HG03571 (cell line): ENCODE measurements around the gene MAP1LC3C.

Experiments
- ATAC-seq: cut with Tn5 transposase; IDR thresholded peaks from one replicate; pipeline ENCODE4 v1.9.1; 2021; ENCODE audit not compliant: unreplicated experiment

Gene MAP1LC3C

DNA sequence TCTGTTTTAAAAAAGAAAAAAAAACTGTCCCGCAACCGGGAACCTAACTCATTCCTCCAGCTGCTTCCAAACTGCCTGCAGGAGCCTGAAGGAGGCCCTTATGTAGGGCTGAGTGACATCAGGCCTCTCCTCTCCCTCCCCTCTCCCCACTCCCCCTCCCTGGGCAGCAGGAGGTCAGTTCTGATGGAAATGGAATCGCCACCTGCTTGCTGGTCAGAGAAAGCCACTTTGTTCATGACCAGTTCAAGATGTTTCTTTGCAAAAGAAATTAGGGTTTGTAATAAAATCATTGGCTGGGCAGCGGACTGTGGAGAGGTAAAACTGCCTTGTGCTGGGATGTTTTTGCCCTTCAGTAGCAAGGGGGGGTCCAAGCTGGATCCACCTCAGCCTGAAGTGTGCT, at the start of gene MAP1LC3C:
MAP1LC3C (minus strand) TSS at position 73 of the 400 bp plus-strand sequence. CDS start 90 bp downstream, outside the sequence.
- ATAC-seq: no peak

DNA sequence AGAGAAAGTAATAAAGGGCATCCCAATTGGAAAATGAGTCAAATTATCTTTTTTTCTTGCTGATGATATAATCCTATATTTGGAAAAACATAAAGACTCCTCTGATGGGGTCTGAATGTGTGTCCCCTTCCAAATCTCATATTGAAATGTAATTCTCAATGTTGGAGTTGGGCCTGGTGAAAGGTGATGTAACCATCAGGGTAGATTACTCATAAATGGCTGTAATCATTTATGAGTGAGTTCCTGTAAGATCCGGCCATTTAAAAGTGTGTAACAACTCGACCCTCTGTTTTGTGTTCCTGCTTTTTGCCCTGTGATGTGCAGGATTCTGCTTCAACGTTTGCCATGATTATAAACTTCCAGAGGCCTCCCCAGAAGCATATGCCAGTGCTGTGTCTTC, 44.3 kb upstream of the MAP1LC3C start:
- no peak for ATAC-seq

DNA sequence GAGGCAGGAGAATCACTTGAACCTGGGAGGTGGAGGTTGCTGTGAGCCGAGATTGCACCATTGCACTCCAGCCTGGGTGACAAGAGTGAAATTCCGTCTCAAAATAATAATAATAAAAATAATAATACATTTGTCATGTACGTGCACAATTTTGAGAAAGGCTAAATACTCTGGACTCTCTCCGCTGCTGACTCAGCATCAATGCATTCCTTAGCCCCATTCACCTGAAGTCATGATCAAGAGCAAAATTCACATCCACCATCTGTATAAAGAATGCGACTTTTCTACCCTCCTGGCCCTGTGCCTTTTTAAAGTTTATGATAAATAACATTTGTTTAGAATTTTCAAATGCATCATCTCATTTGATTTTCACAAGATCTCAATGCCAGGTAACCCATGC, 35.5 kb upstream of the MAP1LC3C start:
- ATAC-seq: no peak

DNA sequence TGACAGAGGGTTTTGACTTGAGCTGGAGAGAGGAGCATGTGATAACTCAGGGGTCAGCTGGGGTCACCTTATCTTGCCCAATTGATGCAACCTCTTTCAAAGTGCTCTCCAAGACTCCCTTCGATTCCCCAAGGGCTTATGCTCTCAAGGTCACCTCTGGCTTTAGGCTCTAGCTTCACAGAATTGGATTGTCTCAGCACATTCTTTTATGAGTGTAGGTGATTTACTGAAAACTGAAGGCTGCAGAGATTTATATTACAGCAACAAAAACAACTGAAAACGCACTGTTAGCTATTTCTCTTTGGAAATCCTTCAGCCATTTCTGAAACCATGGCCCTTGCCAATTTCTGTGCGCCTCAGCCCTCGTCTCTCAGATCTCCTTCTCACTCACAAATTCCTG, 34.5 kb upstream of the MAP1LC3C start:
- ATAC-seq: no peak

DNA sequence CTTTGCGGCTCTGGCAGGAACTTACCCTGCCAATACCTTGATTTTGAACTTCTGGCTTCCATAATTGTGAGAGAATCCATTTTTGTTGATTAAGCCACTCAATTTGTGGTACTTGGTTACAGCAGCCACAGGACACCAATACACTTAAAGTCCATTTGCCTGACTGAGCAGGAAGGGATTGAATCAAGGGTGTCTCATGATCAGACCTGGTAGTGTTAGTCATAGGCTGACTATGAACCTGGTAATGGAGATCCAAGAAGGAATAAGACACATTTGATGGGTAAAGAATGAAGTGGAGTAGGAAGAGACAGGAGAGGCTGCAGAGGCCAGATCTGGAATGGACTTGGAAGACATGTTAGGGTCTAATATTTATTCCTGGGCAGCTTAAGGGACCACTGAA, 31.2 kb upstream of the MAP1LC3C start:
- no peak for ATAC-seq

DNA sequence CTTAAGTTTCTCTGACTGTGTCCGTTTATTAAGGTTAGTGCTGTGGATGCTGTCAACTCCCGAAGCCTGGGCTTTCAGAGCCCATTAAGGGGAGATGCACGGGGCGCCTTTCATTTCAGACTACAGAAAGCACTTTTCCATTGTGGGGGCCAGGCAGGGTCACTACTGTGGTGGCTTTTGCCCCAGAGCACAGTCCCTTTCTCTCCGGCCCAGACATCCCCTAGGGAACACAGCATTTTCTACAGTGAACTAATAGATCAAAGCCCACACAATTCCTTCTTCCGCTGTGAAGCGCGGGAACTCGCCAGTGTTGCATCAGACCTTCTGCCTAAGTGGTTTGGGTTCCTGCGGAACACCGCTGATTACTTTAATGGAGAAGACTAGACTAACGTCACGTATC, 26.8 kb upstream of the MAP1LC3C start:
- no peak for ATAC-seq

DNA sequence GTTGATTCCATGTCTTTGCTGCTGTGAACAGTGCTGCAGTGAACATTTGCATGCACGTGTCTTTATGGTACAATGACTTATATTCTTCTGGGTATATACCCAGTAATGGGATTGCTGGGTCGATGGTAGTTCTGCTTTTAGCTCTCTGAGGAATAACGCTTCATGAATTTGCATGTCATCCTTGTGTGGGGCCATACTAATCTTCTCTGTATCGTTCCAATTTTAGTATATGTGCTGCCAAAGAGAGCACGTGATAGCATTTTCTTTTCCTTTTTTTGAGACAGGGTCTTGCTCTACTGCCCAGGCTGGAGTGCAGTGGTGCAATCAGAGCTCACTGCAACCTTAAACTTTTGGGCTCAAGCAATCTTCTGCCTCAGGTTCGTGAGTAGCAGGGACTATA, 24.9 kb upstream of the MAP1LC3C start:
- no peak for ATAC-seq

DNA sequence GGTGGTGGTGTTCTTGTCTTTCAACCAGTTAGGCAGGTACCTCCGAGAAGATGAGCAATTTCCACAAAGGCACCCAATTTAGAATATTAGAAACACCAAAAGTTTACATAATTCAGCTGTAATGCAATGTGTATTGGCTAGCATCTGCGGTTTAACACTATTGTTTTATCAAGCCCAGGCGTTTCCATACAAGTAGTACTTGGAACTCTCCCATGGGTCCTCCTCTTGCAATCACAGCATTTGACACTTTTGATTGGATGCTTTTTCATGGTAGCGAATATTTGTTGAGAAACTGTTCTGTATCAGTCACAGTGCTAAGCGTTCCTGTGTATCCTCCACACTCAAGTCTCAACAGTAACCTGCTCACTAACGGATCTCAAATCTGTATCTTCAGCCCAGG, 20.1 kb upstream of the MAP1LC3C start:
- ATAC-seq: no peak

DNA sequence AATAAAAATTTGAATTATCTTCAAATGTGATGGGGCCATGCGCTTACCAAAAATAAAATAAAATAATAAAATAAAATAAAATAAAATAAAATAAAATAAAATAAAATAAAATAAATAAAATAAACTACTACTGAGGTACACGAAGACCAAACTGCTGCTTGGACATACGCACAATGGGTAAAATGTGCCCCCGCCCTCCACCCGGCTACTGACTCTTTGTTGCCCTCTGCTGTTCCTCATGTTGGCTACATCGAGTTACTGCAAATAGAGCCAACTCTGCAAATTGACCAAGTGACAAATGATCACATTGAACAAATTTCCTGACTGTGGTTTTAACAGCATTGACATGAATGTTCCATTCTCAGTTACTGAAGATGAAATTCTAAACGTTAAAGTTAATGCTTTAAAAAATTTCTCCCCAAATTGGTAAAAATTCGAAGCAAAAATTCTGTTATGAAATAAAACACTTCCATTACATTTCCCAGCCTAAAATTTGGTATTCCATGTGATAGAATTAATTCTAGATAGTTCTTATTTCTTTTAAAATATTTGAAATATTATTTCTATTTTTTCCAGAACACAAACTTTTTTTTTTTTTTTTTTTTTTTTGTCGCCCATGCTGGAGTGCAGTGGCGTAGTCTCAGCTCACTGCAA, 18.8 kb upstream of the MAP1LC3C start:
- ATAC-seq: peak; percentile 58

DNA sequence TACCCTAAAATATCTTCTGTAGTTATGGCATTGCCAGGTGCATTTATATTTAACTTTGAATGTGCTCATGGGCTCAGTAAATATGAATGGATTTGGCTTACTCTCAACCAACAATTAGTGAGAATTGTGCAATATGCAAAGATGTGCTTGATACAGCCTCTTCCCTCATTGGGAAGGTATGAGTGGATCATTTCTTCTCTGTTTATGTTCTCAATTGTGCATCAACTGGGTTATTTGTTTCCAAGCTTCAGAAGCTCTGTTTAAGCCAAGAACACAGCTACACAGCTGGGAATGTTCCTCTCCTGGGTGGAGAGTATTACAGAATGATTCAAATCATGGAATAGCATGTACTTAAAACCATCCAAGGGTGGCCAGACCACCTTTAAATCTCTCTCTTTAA, 17.6 kb upstream of the MAP1LC3C start:
- no peak for ATAC-seq

DNA sequence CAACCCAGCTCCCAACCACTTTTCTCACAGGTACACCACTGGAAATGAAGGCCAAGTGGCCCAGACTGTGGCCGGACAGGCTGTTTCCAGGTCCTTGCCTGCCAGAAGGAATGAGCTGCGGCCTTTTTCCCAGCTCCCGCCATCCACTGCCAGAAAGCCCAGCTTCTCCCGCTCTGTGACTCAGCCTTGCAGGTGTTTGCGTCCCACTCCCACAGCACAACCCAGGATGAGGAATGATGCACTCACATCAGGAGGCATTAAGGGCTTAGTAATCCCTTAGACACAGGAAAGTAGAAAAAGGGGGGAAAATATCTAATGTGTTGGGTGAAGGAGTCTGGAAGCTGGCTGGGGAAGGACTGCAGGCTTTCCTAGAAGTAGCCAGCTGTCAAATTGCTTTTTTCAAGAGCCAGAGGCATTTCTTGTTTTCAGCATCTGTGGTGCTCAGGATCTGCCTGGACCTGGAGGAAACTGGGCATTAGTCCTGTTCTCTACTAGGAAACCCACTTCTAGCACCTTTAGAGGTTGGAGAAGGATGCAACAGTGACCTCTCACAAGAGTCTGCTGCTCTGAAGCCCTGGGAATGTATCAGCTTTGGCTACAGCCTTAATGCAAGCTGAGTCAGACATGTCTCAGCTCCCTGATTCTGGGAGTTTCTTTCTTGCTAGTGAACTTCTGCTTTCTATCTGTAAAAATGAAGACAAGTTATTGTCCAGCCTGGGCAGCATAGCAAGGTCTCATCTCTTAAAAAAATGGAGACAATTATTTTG, 13.2 kb upstream of the MAP1LC3C start:
- no peak for ATAC-seq

DNA sequence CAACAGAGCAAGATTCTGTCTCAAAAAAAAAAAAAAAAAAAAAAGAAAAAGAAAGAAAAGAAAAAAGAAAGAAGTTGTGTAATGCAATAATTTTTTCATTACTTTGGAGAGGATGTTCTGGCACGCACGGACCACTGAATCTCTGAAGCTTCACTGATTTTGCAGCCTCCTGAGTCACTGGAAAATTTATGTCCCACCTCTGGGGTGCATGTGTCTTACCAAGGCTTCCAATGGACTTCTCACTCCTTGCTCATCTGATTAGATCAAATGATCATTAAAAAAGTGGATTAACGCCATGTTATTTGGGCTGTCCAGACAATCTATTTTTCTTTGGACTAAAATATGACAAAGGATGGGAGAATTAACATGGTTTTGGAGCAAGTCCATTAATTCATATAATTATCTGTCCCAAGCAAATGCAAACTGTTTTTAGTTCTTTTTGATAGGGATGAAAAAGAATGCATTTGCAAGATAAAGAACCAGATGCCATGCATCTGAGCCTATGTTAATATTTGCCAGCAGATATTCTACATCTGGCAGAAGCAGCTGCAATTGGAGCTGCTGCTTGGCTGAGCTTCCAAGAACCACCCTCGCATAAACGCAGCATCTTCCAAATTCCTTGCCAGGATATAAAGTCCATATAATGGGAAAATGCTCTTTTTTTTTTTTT, 10.1 kb upstream of the MAP1LC3C start:
- no peak for ATAC-seq

DNA sequence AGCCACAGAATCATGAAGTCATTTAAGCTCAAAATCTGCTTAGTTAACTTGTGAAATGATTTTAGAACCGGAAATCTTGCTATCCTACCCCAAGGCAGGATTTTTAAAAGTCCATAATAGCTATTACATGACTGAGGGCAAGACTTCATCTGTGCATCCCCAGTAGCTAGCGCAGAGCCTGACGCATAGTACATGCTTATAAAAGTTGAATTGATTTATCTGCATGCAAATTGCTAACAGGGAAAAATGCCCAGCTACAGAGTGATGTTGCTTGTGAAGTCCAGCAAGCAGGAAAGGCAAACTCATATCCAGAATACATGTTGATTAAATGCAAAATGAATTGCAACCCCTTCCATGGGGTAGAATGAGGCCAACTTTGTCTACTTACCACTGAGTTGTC, 8.1 kb upstream of the MAP1LC3C start:
- ATAC-seq: no peak

DNA sequence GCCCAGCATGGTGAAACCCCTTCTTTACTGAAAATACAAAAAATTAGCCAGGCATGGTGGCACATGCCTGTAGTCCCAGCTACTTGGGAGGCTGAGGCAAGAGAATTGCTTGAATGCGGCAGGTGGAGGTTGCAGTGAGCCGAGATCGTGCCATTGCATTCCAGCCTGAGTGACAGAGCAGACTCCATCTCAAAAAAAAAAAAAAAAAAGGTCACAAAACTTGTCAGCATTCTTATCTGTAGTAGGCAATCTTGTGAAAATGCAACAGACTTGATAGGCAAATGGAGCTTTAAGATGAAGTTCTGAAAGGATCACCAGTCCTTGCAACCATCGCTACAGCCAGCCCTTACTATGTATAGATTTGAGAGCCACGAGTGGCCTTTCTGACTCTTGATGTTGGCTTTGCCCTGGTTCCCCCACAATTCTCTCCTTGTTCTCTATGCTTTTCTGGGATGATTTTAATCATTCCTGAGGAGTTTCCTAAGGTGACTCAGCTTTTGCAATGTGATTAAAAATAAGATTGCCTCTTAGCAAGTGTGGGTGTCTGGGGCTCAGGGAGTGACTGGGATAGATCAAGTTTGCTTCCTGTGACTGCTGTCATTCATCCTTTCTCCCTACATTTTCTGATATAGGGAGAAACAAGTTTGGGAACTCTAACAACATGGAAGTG, 7.1 kb upstream of the MAP1LC3C start:
- no peak for ATAC-seq

DNA sequence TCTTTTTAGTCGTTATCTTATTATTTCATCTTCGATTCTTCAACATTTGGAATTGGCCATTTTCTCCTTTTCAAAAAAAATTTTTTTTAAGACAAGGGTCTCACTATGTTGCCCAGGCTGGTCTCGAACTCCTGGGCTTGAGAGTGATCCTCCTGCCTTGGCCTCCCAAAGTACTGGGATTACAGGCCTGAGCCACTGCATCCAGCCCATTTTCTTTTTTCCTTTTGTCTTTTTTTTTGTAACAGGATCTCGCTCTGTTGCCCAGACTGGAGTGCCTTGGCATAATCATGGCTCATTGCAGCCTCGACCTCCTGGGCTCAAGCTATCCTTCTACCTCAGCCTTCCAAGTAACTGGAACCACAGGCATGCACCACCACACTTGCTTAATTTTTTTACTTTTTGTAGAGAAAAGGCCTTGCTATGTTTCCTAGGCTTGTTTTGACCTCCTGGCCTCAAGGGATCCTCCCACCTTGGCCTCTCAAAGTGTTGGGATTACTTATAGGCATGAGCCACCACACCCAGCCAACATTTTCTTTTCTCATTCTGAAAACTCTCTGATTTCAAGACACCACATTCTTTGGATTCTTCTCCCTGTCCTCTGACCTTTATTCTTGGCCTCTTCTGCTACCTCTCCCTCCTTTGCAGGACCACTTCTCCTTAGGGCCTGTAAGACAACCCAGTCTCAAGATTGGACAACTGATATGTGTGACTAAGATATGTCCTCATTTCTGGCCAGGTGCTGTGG, 6.0 kb upstream of the MAP1LC3C start:
- no peak for ATAC-seq

DNA sequence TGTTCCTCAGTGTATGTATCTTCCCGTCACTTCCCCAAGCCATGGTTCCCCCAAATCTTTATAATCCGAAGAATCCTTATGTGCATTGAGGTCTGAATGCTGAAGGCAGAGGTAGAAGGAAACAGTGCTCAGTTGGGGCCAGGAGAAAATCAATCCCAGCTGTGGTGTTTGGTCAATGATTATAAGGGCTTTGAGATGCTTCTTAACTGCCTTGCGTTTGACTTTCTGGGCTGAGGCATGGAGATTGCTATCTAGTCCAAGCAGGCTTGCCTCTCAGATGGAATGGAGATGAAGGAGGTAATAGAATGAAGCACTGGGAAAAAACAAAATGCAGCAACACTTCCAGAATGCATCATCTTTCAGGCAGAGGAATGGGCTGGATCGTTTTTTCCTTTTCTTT, 3.6 kb upstream of the MAP1LC3C start:
- no peak for ATAC-seq

DNA sequence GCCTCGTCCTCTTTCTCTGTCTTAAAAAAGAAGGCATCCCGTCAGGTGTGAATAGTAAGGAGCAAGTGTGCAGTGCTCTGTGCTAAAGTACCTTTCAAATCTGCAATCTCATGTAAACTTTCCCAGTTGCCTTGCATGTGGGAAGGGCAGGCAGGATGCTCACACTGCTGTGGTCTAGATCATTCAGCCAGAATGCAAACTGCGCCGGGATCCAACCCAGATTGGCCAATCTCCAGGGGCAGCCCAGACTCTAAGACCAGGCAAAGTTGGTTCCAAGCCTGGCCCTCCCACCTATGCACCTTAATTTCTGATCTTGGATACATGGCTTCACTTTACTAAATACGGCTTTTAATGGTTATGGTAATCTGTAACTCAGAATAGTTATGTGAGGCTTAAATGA, 3.2 kb upstream of the MAP1LC3C start:
- ATAC-seq: no peak

DNA sequence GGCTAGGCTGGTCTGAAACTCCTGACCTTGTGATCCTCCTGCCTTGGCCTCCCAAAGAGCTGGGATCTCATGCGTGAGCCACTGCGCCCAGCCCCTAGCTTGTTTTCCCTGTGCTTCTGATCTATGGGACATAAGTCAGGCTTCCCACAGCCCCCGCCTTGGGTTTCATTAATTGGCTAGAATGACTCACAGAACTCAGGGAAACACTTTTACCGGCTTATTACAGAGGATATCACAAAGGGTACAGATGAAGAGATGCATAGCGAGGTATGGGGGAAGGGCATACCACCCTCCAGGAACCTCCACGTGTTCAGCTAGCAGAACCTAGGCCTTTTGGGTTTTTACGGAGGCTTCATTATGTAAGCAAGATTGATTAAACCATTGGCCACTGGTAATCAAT, 1.5 kb upstream of the MAP1LC3C start:
- no peak for ATAC-seq

DNA sequence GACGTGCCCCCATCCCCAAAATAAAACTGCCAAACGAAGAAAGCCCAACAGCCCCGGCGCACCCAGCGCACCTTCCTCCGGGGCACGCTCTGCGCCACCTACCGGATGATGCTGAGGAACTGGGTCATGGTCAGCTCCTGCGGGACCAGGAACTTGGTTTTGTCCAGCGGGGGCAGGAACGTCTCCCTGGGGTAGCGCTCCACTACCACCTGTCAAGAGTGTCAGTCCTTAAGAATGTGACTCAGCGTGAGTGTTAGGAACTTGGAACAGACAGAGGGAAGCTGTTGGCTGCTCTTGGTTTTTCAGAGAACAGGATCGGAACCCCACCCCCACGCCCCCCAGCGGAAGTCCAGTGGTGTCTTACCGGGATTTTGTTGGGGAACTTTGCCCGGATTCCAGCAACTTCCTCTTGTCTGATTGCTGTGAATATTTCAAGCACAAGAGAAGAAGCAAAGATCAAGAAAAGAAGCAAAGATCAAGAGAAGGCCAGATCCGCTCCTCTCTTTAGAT, 431 bp downstream of the MAP1LC3C start:
- peak; percentile 63 for ATAC-seq

DNA sequence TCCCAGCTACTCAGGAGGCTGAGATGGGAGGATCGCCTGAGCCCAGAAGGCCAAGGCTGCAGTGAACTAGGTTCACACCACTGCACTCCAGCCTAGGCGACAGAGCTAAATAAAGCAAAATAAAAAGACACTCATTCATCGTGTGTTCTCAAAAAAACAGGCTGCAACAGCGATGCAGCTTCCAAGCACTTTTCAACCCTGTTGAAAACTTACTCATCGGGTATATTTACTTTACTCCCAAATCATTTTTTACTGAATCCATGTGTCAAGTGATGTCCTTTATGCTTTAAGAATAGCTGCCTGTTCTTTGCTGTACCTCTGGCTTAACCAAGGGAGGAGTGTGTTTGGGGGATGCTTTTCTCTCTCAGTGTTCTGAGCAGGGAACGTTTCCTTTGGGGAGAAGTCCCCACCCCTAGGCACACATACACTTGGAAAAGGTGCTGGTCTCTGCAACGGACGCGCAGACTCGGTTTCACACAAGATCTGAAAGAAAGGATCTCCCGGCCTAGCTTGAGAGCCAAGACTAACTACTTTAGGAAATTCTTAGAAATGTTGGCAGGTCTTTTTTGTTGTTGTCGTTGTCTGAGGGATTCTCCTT, 1.4 kb downstream of the MAP1LC3C start:
- no peak for ATAC-seq
